GM12878 (cell line): ENCODE measurements around the gene CELF2. TPM values are rescaled to one million over a fixed set of nuclear protein-coding genes. Genes with fewer than 3 reads are reported as not detected.

Source experiments
- ATAC-seq: fragments of 200-7000 bp; cut with Tn5 transposase; 3 replicates; pipeline ENCODE4 v1.9.1; 2020; ENCODE audit warnings: mild to moderate bottlenecking, moderate library complexity
- BruUV-seq: library from RNA; stranded (reverse); fragments of 400-500 nt; replicated peaks from 2 replicates; lab custom pipeline; 2021; lab: Mats Ljungman, UMichigan
- CTCF ChIA-PET: fragments of 300-600 bp; sonication (Branson Sonifier 250); formaldehyde crosslinking; extraction: SDS; loops from one replicate; lab custom pipeline; 2021; ENCODE audit warnings: inconsistent platforms; lab: Yijun Ruan, JAX
- POLR2A ChIA-PET: fragments of 350-600 bp; formaldehyde crosslinking; extraction: SDS; loops from one replicate; lab custom pipeline; 2021; ENCODE audit warnings: inconsistent platforms; lab: Charles Lee
- RAD21 ChIA-PET: fragments of 300-600 bp; sonication (Branson Sonifier 250); formaldehyde crosslinking; loops from one replicate; lab custom pipeline; 2023; ENCODE audit warnings: antibody characterized with exemption; ENCODE audit not compliant: unreplicated experiment; lab: Charles Lee
- SMC1A ChIA-PET: fragments of 300-600 bp; sonication (Branson Sonifier 250); formaldehyde crosslinking; loops from one replicate; lab custom pipeline; 2023; ENCODE audit not compliant: unreplicated experiment, uncharacterized antibody; lab: Charles Lee
- DNase-seq: peaks from one replicate; pipeline ENCODE4 v3.0.0-alpha.2; 2011; ENCODE audit warnings: low read depth, low spot score
- FAIRE-seq: peaks from 3 replicates; lab custom pipeline; 2011; peaks lifted over from hg19 to GRCh38; lab: Jason Lieb, UNC
- H2AFZ ChIP-seq: 2 replicates; pipeline ENCODE4 v1.6.0; 2011; ENCODE audit warnings: low read depth, low read length, control low read depth; ENCODE audit not compliant: control insufficient read depth
- H3K27ac ChIP-seq: 2 replicates; pipeline ENCODE4 v1.5.1; 2011; ENCODE audit warnings: control low read depth; ENCODE audit not compliant: control insufficient read depth, insufficient read depth
- H3K27me3 ChIP-seq, 2 experiments: replicated peaks in 1 of 2; 2 replicates each; pipeline versions ENCODE4 v1.6.0 to v1.6.1; 2011; ENCODE audit warnings: low read length in 1 of 2; ENCODE audit not compliant: control insufficient read depth in 2 of 2, insufficient read depth in 2 of 2
- H3K36me3 ChIP-seq, 2 experiments: 2 replicates each; pipeline ENCODE4 v1.5.1; 2011; ENCODE audit warnings: low read length in 1 of 2; ENCODE audit not compliant: control insufficient read depth in 2 of 2, insufficient read depth in 2 of 2
- H3K4me1 ChIP-seq: 2 replicates; pipeline ENCODE4 v1.6.1; 2011; ENCODE audit warnings: mild to moderate bottlenecking, low read length, moderate library complexity, mixed read lengths; ENCODE audit not compliant: control insufficient read depth, insufficient read depth
- H3K4me2 ChIP-seq: 2 replicates; pipeline ENCODE4 v1.6.0; 2011; ENCODE audit warnings: control low read depth; ENCODE audit not compliant: control insufficient read depth, insufficient read depth
- H3K4me3 ChIP-seq: fragments of 200-600 bp; sonication (generic); 2 replicates; pipeline ENCODE4 v1.5.1; 2016
- H3K79me2 ChIP-seq: 2 replicates; pipeline ENCODE4 v1.6.0; 2011; ENCODE audit warnings: low read length; ENCODE audit not compliant: control insufficient read depth, insufficient read depth
- H3K9ac ChIP-seq: 2 replicates; pipeline ENCODE4 v1.8.0; 2011; ENCODE audit warnings: low read length, control low read depth, mixed read lengths; ENCODE audit not compliant: control insufficient read depth, insufficient read depth
- H3K9me3 ChIP-seq: replicated peaks from 3 replicates; pipeline ENCODE4 v1.5.1; 2011; ENCODE audit warnings: mild to moderate bottlenecking, low read length; ENCODE audit not compliant: control insufficient read depth, insufficient read depth
- H4K20me1 ChIP-seq: 2 replicates; pipeline ENCODE4 v1.6.0; 2011; ENCODE audit not compliant: control insufficient read depth, insufficient read depth
- ATF3 ChIP-seq: IDR thresholded peaks from 2 replicates; pipeline ENCODE4 v1.6.1; 2011; ENCODE audit warnings: low read depth, mild to moderate bottlenecking, low read length, moderate library complexity, borderline replicate concordance; ENCODE audit errors: extremely low read depth
- BMI1 ChIP-seq: fragments of 450-650 bp; IDR thresholded peaks from 2 replicates; pipeline ENCODE4 v1.6.1; 2016; ENCODE audit warnings: mild to moderate bottlenecking, moderate library complexity, borderline replicate concordance
- DPF2 ChIP-seq: fragments of 450-650 bp; IDR thresholded peaks from 2 replicates; pipeline ENCODE4 v1.6.1; 2017; ENCODE audit warnings: mild to moderate bottlenecking
- HCFC1 ChIP-seq: fragments of 150-350 bp; IDR thresholded peaks from 2 replicates; pipeline ENCODE4 v1.6.1; 2014; ENCODE audit warnings: low read length
- NFYB ChIP-seq: IDR thresholded peaks from 2 replicates; pipeline ENCODE4 v1.6.1; 2011; ENCODE audit warnings: low read depth, mild to moderate bottlenecking, low read length, improper control_type of control experiment, moderate library complexity; ENCODE audit not compliant: insufficient read depth
- PAX5 ChIP-seq: IDR thresholded peaks from 2 replicates; pipeline ENCODE4 v1.6.1; 2011; ENCODE audit warnings: low read depth, low read length, borderline replicate concordance
- SIN3A ChIP-seq: IDR thresholded peaks from 2 replicates; pipeline ENCODE4 v1.6.1; 2012; ENCODE audit warnings: low read depth, low read length, improper control_type of control experiment
- SMC3 ChIP-seq: IDR thresholded peaks from 2 replicates; pipeline ENCODE4 v1.6.1; 2011; ENCODE audit warnings: low read length, improper control_type of control experiment, borderline replicate concordance
- YY1 ChIP-seq: IDR thresholded peaks from 2 replicates; pipeline ENCODE4 v1.6.1; 2011; ENCODE audit warnings: low read depth, mild to moderate bottlenecking, low read length
- ZBTB40 ChIP-seq: fragments of 450-650 bp; IDR thresholded peaks from 2 replicates; pipeline ENCODE4 v1.6.1; 2016; ENCODE audit warnings: mild to moderate bottlenecking, moderate library complexity, borderline replicate concordance
- WGBS: methylation state at CpG from one replicate; pipeline ENCODE4 v1.1.6; 2016; ENCODE audit warnings: low lambda C conversion rate; ENCODE audit not compliant: insufficient replicate concordance, insufficient coverage; ENCODE audit errors: missing lambda C conversion rate; 5-methylcytosine and 5-hydroxymethylcytosine counted together
- in situ Hi-C: fragments of 300-500 bp; cut with MboI; formaldehyde crosslinking; loops from 9 replicates; pipeline ENCODE4 v1.14.3; 2018; ENCODE audit warnings: mixed read lengths
- intact Hi-C: fragments of 100-400 bp; cut with micrococcal nuclease; formaldehyde crosslinking; loops from one replicate; pipeline ENCODE4 v1.14.2; 2022; ENCODE audit not compliant: unreplicated experiment
- polyA plus RNA-seq, 11 experiments: library from polyadenylated mRNA; depleted of rRNA in 4 of 11; unstranded in 6 of 11; stranded (reverse) in 5 of 11; fragments of >200 nt; fragmentation: Nextera tagmentation in 4 of 11; fragmentation: Illumina TruSeq in 1 of 11; extraction: Ambion mirVana in 4 of 11; extraction: Trizol in 1 of 11; gene quantifications; 1 replicate in 1 of 11; 2 replicates in 10 of 11; pipeline versions ENCODE4 v1.2.1 to v1.2.3, GENCODE V29; 2011 to 2016; ENCODE audit warnings: inconsistent platforms in 2 of 11, missing spikeins in 2 of 11, low read depth in 1 of 11
- total RNA-seq, 4 experiments: library from RNA; depleted of rRNA in 3 of 4; stranded (reverse); fragments of >200 nt in 3 of 4; fragmentation: Illumina TruSeq in 1 of 4; extraction: Trizol in 1 of 4; gene quantifications; 2 replicates each; pipeline versions ENCODE4 v1.2.1 to v1.2.3, GENCODE V29; 2013 to 2021

The CELF2 gene
- total and polyA plus RNA-seq, 10 of the 15 experiments (the other 5 are each of a cell fraction or from before 2014, with no cell fraction given): 20.8 to 129 (median 86.3) TPM

GRCh38 chr10:11134411-11134810 lies 116.7 kb downstream of the CELF2 start:
- 68% methylated on average over 7 of the region's 7 CpGs for WGBS
- Histone ChIP-seq H3K27ac (no peak overlapping the region), H3K36me3 (no peaks in the 10 kb centered on the region), H3K9ac (no peak overlapping the region), H3K4me1 (no peaks in the 10 kb centered on the region), H3K9me3 (no peaks in the 10 kb centered on the region; the same call in 2 of the 3 replicates), H3K4me2 (no peak overlapping the region), H3K4me3 (no peak overlapping the region), H2AFZ (no peak overlapping the region), H4K20me1 (no peaks in the 10 kb centered on the region), H3K27me3 (no peaks in the 10 kb centered on the region), H3K79me2 (no peaks in the 10 kb centered on the region)
- SMC1A ChIA-PET: interaction anchor here (0.5 kb wide), 1 partner anchor 1590 kb away, joined by 3 read pairs; no protein-coding TSS in a partner anchor
- TF ChIP-seq DPF2 (no peak), ATF3 (no peak), HCFC1 (no peak), BMI1 (no peak), YY1 (no peak), ZBTB40 (no peak), SIN3A (no peak), SMC3 (no peak), NFYB (no peak), PAX5 (no peak)
- CTCF ChIA-PET: no interaction called here
- ATAC-seq: no peak
- RAD21 ChIA-PET: no interaction called here
- FAIRE-seq: no peak
- in situ Hi-C loops (no loop called here), intact Hi-C loops (no loop called here)
- POLR2A ChIA-PET: no interaction called here
- no TSS peak for BruUV-seq
- DNase-seq: no peak
